Right atrium auricular region (tissue), 2 donors: ENCODE measurements around the gene DLG1. TPM values are rescaled to one million over a fixed set of nuclear protein-coding genes. Genes with fewer than 3 reads are reported as not detected.

Experiments used
- DNase-seq: peaks from one replicate; pipeline ENCODE4 v3.0.0-alpha.2; 2019; ENCODE audit warnings: low spot score
- H3K27ac ChIP-seq, 2 donors: fragments of 200-600 bp; sonication (generic); 1 replicate in 1 of 2; 2 replicates in 1 of 2; pipeline ENCODE4 v1.5.1; 2016 to 2019
- H3K27me3 ChIP-seq, 2 donors: fragments of 200-600 bp; sonication (generic); one replicate each; pipeline versions ENCODE4 v1.5.1 to v1.6.0; 2017 to 2019
- H3K36me3 ChIP-seq: fragments of 200-600 bp; sonication (generic); one replicate; pipeline ENCODE4 v1.5.1; 2016
- H3K4me1 ChIP-seq, 2 donors: fragments of 200-600 bp; sonication (generic); one replicate each; pipeline versions ENCODE4 v1.5.1 to v1.6.0; 2017 to 2019
- H3K4me3 ChIP-seq, 2 donors: fragments of 200-600 bp; sonication (generic); 1 replicate in 1 of 2; 2 replicates in 1 of 2; pipeline ENCODE4 v1.5.1; 2017 to 2019; ENCODE audit warnings: mild to moderate bottlenecking in 1 of 2, moderate library complexity in 1 of 2
- H3K9me3 ChIP-seq, 2 donors: fragments of 200-600 bp; sonication (generic); one replicate each; pipeline ENCODE4 v1.5.1; 2019
- total RNA-seq, 2 donors: library from RNA; depleted of rRNA; stranded (reverse); fragments of >200 nt; gene quantifications; one replicate each; pipeline ENCODE4 v1.1.0, GENCODE V29; 2016
- TF ChIP-seq, protein P1 (sequence below), 2 donors: fragments of 200-600 bp; sonication (generic); IDR thresholded peaks; one replicate each; pipeline ENCODE4 v1.5.1; 2019; ENCODE audit warnings: antibody characterized with exemption in 2 of 2

The DLG1 gene
- total RNA-seq, 2 donors from 2014 or later, result 24.4 to 49.9 TPM

- no peaks in the 10 kb centered on the region for H3K4me1 ChIP-seq
- no peaks in the 10 kb centered on the region for H3K36me3 ChIP-seq
- no peak for DNase-seq
- H3K4me3 ChIP-seq, result no peak overlapping the region
- H3K27ac ChIP-seq, result no peak overlapping the region
- no peaks in the 10 kb centered on the region for H3K9me3 ChIP-seq
- TF ChIP-seq, protein P1, sequence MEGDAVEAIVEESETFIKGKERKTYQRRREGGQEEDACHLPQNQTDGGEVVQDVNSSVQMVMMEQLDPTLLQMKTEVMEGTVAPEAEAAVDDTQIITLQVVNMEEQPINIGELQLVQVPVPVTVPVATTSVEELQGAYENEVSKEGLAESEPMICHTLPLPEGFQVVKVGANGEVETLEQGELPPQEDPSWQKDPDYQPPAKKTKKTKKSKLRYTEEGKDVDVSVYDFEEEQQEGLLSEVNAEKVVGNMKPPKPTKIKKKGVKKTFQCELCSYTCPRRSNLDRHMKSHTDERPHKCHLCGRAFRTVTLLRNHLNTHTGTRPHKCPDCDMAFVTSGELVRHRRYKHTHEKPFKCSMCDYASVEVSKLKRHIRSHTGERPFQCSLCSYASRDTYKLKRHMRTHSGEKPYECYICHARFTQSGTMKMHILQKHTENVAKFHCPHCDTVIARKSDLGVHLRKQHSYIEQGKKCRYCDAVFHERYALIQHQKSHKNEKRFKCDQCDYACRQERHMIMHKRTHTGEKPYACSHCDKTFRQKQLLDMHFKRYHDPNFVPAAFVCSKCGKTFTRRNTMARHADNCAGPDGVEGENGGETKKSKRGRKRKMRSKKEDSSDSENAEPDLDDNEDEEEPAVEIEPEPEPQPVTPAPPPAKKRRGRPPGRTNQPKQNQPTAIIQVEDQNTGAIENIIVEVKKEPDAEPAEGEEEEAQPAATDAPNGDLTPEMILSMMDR (IDR thresholded peaks at IDR 0.05), result no peak
- H3K27me3 ChIP-seq, result no peaks in the 10 kb centered on the region
Observed at GRCh38 chr3:197009532-197010019, 288.8 kb downstream of the DLG1 start.

DNA sequence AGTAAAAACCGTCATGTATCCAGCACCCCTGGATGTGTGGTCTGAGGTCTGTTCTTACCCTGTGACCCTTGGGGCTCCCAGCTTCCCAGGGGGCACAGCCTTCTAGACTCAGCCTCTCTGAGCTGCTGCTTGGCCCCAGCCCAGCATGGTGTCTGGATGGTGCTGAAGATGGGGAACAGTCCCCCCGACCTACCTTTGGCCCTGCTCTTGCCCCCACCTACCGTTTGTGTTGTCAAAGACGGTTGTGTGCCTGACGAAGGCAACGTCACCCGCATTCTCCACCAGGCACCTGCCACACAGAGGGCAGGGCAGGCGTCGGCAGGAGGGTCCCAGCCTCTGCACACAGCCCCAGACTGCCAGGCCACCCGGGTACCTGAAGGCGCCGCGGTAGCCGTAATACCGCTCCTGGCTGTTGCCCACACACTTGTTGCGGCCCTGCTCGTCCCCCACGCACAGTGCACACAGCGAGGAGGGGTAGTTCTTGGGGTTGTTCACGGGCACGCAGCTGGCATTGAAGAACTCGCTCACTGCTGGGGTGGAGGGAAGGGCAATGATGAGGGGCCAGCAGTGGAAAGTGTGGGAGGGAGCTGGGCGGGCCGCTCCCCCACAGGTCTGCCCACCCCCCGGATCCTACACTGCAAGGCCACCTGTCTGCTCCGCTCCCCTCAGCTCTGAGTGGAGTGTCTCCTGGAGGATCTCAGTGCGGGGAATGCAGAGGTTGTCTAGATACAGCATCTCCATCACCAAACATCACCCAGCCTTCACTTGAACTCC, 289.8 kb downstream of the DLG1 start:
- no peaks in the 10 kb centered on the region for H3K9me3 ChIP-seq
- no peak overlapping the region for H3K27ac ChIP-seq
- no peaks in the 10 kb centered on the region for H3K27me3 ChIP-seq
- TF ChIP-seq, protein P1 (IDR thresholded peaks at IDR 0.05), result no peak
- H3K36me3 ChIP-seq, result no peaks in the 10 kb centered on the region
- H3K4me3 ChIP-seq, result no peak overlapping the region
- H3K4me1 ChIP-seq, result peaks cover 0 to 5% of the 10 kb centered on the region in 2 donors
- DNase-seq, result no peak

DNA sequence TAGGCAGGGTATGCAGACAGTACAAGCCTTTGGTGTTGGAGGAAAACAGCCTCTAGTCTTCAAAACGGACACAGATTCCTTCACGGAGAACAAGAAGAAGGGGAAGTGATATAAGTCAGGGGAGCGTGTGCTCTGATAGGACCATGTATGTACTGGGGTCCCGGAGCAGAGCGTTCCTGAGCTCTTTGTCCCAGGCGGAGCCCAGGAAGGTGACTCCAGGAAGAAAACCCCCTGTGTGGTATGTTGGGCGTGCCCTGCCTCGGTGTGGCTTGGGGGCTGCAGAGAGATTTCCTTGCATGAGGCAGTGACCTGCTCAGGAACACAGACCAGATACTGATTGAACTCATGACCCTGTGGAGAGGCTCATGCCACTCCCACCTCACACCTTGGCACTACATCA, 290.5 kb downstream of the DLG1 start:
- H3K4me1 ChIP-seq, result peaks cover 0 to 8% of the 10 kb centered on the region in 2 donors
- TF ChIP-seq, protein P1 (IDR thresholded peaks at IDR 0.05), result no peak
- H3K27me3 ChIP-seq, result no peaks in the 10 kb centered on the region
- no peak for DNase-seq
- no peaks in the 10 kb centered on the region for H3K9me3 ChIP-seq
- H3K36me3 ChIP-seq, result no peaks in the 10 kb centered on the region
- H3K4me3 ChIP-seq, result no peak overlapping the region
- no peak overlapping the region for H3K27ac ChIP-seq

DNA sequence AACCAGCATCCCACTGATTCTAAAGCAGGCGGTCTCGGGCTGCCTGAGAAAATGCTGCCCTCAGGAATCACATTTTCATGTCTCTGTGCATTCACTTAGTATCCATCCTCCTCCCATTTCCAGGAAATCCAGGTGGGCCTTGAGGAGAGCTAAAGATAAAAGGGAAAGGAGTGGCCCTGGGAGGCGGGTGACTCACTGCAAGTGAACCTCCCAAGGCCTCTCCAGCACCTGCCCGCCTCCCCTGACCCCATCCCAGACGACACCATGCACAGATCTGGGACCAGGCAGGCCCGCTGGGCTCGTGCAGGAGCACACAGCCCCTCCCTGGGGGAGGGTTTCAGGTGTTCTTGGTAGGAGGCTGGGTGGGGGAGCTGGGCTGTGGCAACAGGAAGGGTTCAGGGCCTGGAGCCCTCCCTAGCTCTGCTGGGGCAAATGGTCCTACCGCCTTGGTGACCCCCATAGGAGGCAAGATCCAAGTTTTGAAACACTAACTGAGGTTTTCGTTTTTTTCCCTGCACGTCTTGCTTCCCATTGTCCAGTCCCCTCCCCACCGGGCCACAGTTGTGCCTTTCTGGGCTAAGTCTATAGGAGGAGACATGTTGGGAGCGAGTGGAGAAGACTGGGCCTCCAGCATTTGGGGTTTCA, 291.0 kb downstream of the DLG1 start:
- H3K4me3 ChIP-seq, result no peak overlapping the region
- DNase-seq, result no peak
- TF ChIP-seq, protein P1 (IDR thresholded peaks at IDR 0.05), result no peak
- no peak overlapping the region for H3K27ac ChIP-seq
- H3K36me3 ChIP-seq, result no peaks in the 10 kb centered on the region
- H3K9me3 ChIP-seq, result no peaks in the 10 kb centered on the region
- H3K4me1 ChIP-seq, result peaks cover 0 to 10% of the 10 kb centered on the region in 2 donors
- H3K27me3 ChIP-seq, result no peaks in the 10 kb centered on the region

DNA sequence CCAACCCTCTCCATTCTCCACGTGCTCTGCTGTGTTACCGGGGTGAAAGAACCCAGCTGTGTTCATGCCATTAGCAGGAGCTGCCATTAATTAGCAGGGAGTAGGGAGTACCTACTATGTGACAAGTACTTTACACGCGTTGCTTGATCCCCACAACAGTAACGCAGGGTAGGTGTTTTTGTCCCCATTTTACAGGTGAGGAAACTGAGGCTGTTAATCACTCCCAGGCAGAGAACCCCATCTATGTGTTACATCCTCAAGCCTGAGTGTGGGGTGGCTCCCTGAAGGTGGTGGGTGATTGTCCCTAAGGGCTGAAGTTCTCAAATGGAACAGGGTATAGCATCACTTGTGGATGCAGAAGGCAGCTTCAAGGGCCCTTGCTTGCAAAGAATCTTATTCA, 291.6 kb downstream of the DLG1 start:
- Histone ChIP-seq H3K27ac (no peak overlapping the region), H3K27me3 (no peaks in the 10 kb centered on the region), H3K4me1 (peaks cover 0 to 16% of the 10 kb centered on the region in 2 donors), H3K9me3 (no peaks in the 10 kb centered on the region), H3K36me3 (no peaks in the 10 kb centered on the region), H3K4me3 (no peak overlapping the region)
- TF ChIP-seq, protein P1 (IDR thresholded peaks at IDR 0.05), result no peak
- DNase-seq, result no peak
